Left lung (tissue), 10 donors: ENCODE data around the gene BOK. TPM values are rescaled to one million over a fixed set of nuclear protein-coding genes. Genes with fewer than 3 reads are reported as not detected.

Experiments used
- ATAC-seq: fragments of 200-7000 bp; cut with Tn5 transposase; one replicate; pipeline ENCODE4 v1.9.1; 2020; ENCODE audit warnings: moderate library complexity
- DNase-seq, 4 donors: peaks; one replicate each; pipeline ENCODE4 v3.0.0-alpha.2; 2013 to 2020
- H3K27ac ChIP-seq, 2 donors: fragments of 200-600 bp; sonication (generic) in 1 of 2; one replicate each; pipeline versions ENCODE4 v1.5.0 to v1.8.0; 2020 to 2021
- H3K27me3 ChIP-seq, 2 donors: fragments of 200-600 bp; sonication (generic) in 1 of 2; one replicate each; pipeline versions ENCODE4 v1.5.0 to v1.8.0; 2020 to 2021
- H3K36me3 ChIP-seq, 2 donors: fragments of 200-600 bp; sonication (generic) in 1 of 2; one replicate each; pipeline versions ENCODE4 v1.5.0 to v1.8.0; 2020 to 2021
- H3K4me1 ChIP-seq, 2 donors: fragments of 200-600 bp; one replicate each; pipeline ENCODE4 v1.8.0; 2021
- H3K4me3 ChIP-seq, 2 donors: fragments of 200-600 bp; sonication (generic) in 1 of 2; one replicate each; pipeline versions ENCODE4 v1.5.0 to v1.8.0; 2020 to 2021; ENCODE audit warnings: mild to moderate bottlenecking in 1 of 2
- H3K9me3 ChIP-seq, 2 donors: fragments of 200-600 bp; sonication (generic) in 1 of 2; one replicate each; pipeline versions ENCODE4 v1.5.0 to v1.8.0; 2020 to 2021
- CTCF ChIP-seq, 2 donors: fragments of 200-600 bp; sonication (generic) in 1 of 2; IDR thresholded peaks; one replicate each; pipeline versions ENCODE4 v1.5.0 to v1.8.0; 2021; ENCODE audit warnings: antibody characterized with exemption in 2 of 2
- intact Hi-C, 2 donors: fragments of 100-400 bp; cut with DNase I; formaldehyde crosslinking; loops; one replicate each; pipeline versions ENCODE4 v1.11.2 to v1.14.2; 2022
- polyA plus RNA-seq, 6 donors: library from polyadenylated mRNA; unstranded; fragments of 120-200 nt; gene quantifications; one replicate each; pipeline ENCODE4 v1.2.1, GENCODE V29; 2013; ENCODE audit not compliant: insufficient read length in 6 of 6
- total RNA-seq, 2 donors: library from RNA; stranded (reverse); fragmentation: NEBNext Ultra II Directional; extraction: Animal tissue kit (Norgen Biotek cat#: 25700); gene quantifications; one replicate each; pipeline ENCODE4 v1.2.1, GENCODE V29; 2021
- donor health status: DM: no; HTN: yes; CAD: no.
- donor health status: DM: no; HTN: no; CAD: no.

Gene BOK
- total and polyA plus RNA-seq, 8 donors: 17.8 to 66.5 (median 25.9) TPM

DNA sequence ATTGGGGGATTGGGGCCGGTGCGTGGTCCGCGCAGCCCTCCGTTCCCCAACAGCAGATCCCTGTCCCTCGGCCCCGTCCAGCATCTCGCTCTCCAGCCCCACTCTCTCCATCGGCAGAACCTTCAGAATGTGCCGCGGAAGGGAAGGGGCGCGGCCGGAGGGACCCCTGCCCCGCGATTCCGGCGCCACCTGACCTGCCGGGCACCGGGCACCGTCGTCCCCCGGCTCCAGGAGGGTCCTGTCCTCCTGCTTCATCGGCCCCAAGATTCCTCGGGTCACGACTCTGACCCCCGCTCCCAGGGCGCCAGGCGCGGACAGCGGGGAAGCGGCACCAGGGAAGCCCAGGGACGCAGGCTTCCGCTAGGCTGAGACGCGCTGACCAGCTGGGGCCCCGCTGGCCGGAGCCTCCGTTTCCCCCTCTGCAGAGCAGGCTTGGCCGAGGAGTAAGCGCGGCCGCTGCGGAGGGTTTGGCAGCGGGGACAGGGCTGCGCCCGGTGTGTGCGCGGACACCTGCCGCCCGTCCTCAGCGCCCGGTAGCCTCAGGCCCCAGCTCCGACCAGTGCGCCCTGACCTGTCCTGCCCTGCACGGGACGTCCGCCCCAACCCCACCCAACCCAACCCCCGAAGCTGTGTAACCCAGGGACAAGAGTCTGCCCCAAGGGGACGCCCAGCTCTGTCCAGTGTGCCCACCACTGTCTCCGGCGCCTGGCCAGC is 16.8 kb upstream of the BOK start:
- intact Hi-C loops: no loop called here
- TF ChIP-seq CTCF (IDR thresholded peaks at IDR 0.05): no peak
- peaks cover 7 to 68% of the 10 kb centered on the region in 2 donors for H3K27me3 ChIP-seq
- no peaks in the 10 kb centered on the region for H3K36me3 ChIP-seq
- peak overlapping the region in 1 of 2 donors; percentile 30 for H3K4me3 ChIP-seq
- ATAC-seq (peak; percentile 24), DNase-seq (peak in 1 of 4 donors; percentile 75)
- H3K27ac ChIP-seq: no peak overlapping the region
- peaks cover 8 to 23% of the 10 kb centered on the region in 2 donors for H3K4me1 ChIP-seq
- H3K9me3 ChIP-seq: no peaks in the 10 kb centered on the region

DNA sequence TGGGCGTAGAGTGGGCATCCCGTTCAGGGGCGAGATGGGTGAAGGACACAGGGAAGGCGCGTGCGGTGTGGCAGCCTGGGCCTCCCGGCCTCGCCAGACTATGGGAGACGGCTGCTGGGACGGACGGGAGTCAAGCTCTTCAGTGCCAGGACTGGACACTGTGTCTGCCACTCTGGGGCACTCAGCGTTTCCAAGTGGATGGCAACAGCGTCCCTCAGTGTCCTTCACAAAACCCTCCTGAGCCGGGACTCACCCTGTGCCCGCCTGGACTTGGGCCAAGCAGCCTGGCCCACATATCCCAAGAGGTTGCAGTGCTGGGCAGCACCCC is 16.3 kb upstream of the BOK start:
- no peaks in the 10 kb centered on the region for H3K9me3 ChIP-seq
- ATAC-seq (peak; percentile 51), DNase-seq (peak in 2 of 4 donors; percentile 66 to 77)
- H3K4me1 ChIP-seq: peaks cover 9 to 27% of the 10 kb centered on the region in 2 donors
- peaks cover 7 to 74% of the 10 kb centered on the region in 2 donors for H3K27me3 ChIP-seq
- H3K36me3 ChIP-seq: no peaks in the 10 kb centered on the region
- H3K4me3 ChIP-seq: no peak overlapping the region
- intact Hi-C loops: no loop called here
- no peak overlapping the region for H3K27ac ChIP-seq
- no peak for TF ChIP-seq CTCF (IDR thresholded peaks at IDR 0.05)

GRCh38 chr2:241545106-241545505 is 13.4 kb upstream of the BOK start:
- Histone ChIP-seq H3K4me1 (peaks cover 9 to 29% of the 10 kb centered on the region in 2 donors), H3K4me3 (no peak overlapping the region), H3K27ac (no peak overlapping the region), H3K36me3 (no peaks in the 10 kb centered on the region), H3K27me3 (peaks cover 7 to 72% of the 10 kb centered on the region in 2 donors), H3K9me3 (no peaks in the 10 kb centered on the region)
- no peak for ATAC-seq
- intact Hi-C loops: no loop called here
- peak in 3 of 4 donors; percentile 8 to 70 (median 62) for DNase-seq
- no peak for TF ChIP-seq CTCF (IDR thresholded peaks at IDR 0.05)

DNA sequence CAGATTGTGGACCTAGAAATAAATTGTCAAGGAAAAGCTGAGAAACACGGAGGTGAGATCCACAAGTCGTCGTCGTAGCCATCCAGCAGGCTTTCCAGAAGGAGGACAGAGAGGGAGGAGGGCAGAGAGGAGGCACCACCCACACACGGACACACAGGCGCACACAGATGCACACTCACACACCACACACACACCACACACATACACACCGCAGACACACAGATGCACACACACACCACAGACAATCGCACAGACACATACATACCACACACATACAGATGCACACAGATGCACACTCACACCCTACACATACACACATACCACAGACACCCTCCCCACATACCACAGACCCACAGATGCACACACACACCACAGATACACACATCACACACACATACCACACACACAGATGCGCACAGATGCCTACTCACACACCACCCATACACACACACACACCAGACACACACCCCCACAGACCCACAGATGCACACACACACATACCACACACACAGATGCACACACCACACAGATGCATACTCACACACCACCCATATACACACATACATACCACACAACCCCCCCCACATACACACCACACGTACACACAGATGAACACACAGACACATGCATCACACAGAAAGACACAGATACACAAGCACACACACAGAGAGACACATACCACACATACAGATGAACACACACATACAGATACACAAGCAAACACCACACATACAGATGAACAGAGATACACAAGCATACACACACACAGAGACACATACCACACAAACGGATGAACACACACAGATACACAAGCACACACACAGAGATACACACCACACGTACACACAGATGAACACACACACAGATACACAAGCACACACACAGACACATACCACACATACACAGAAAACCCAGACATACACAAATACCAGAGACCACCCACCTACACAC is 12.7 kb upstream of the BOK start:
- Histone ChIP-seq H3K27me3 (peaks cover 7 to 68% of the 10 kb centered on the region in 2 donors), H3K4me3 (no peak overlapping the region), H3K27ac (no peak overlapping the region), H3K4me1 (peaks cover 13 to 27% of the 10 kb centered on the region in 2 donors), H3K36me3 (no peaks in the 10 kb centered on the region), H3K9me3 (no peaks in the 10 kb centered on the region)
- no peak for TF ChIP-seq CTCF (IDR thresholded peaks at IDR 0.05)
- DNase-seq (peak in 1 of 4 donors; percentile 34), ATAC-seq (no peak)
- intact Hi-C loops: no loop called here
